Sigmoid colon (tissue), 7 donors: ENCODE results near the gene SMPDL3A. TPM values are rescaled to one million over a fixed set of nuclear protein-coding genes. Genes with fewer than 3 reads are reported as not detected.

Experiments
- DNase-seq: peaks from one replicate; pipeline ENCODE4 v3.0.0-alpha.2; 2019
- H3K27ac ChIP-seq, 4 donors: fragments of 200-600 bp; sonication (generic); one replicate each; pipeline ENCODE4 v1.5.1; 2016 to 2019; ENCODE audit warnings: mild to moderate bottlenecking in 1 of 4
- H3K27me3 ChIP-seq, 3 donors: fragments of 200-600 bp; sonication (generic); one replicate each; pipeline ENCODE4 v1.5.1; 2019; ENCODE audit warnings: mild to moderate bottlenecking in 1 of 3
- H3K36me3 ChIP-seq, 4 donors: fragments of 200-600 bp; sonication (generic); one replicate each; pipeline ENCODE4 v1.5.1; 2016 to 2019
- H3K4me1 ChIP-seq, 4 donors: fragments of 200-600 bp; sonication (generic); one replicate each; pipeline ENCODE4 v1.5.1; 2017 to 2019
- H3K4me3 ChIP-seq, 4 donors: fragments of 200-600 bp; sonication (generic); one replicate each; pipeline ENCODE4 v1.5.1; 2017 to 2019; ENCODE audit warnings: mild to moderate bottlenecking in 2 of 4, moderate library complexity in 1 of 4
- H3K9me3 ChIP-seq, 4 donors: fragments of 200-600 bp in 3 of 4; sonication (generic) in 3 of 4; one replicate each; pipeline versions ENCODE4 v1.5.1 to v1.6.1; 2013 to 2019
- CTCF ChIP-seq, 4 experiments: fragments of 450-650 bp in 3 of 4; fragments of 200-600 bp in 1 of 4; IDR thresholded peaks; one replicate each; pipeline ENCODE4 v1.5.1; 2016 to 2019; ENCODE audit warnings: antibody characterized with exemption in 4 of 4, mild to moderate bottlenecking in 3 of 4, moderate library complexity in 2 of 4
- EP300 ChIP-seq, 4 donors: sonication (generic); formaldehyde crosslinking; IDR thresholded peaks; one replicate each; pipeline ENCODE4 v1.6.1; 2017; ENCODE audit warnings: antibody characterized with exemption in 4 of 4
- POLR2A ChIP-seq, 2 donors: fragments of 450-650 bp; IDR thresholded peaks; one replicate each; pipeline ENCODE4 v1.6.1; 2016; ENCODE audit warnings: antibody characterized with exemption in 2 of 2, mild to moderate bottlenecking in 2 of 2, moderate library complexity in 2 of 2
- POLR2AphosphoS5 ChIP-seq, 4 donors: sonication (generic); formaldehyde crosslinking; IDR thresholded peaks; one replicate each; pipeline ENCODE4 v1.6.1; 2017; ENCODE audit warnings: antibody characterized with exemption in 4 of 4
- WGBS, 2 donors: extraction: QIAGEN DNeasy Blood & Tissue Kit; methylation state at CpG; one replicate each; pipeline ENCODE4 v1.1.7; 2013; 5-methylcytosine and 5-hydroxymethylcytosine counted together
- intact Hi-C: fragments of 100-400 bp; cut with DNase I; formaldehyde crosslinking; loops from one replicate; pipeline ENCODE4 v1.15.1; 2023
- polyA plus RNA-seq, 3 donors: library from polyadenylated mRNA; stranded (reverse); fragments of 200-250 nt; gene quantifications; one replicate each; pipeline ENCODE4 v1.2.3, GENCODE V29; 2013
- total RNA-seq, 4 donors: library from RNA; depleted of rRNA; stranded (reverse); fragments of >200 nt; gene quantifications; one replicate each; pipeline ENCODE4 v1.1.0, GENCODE V29; 2016
- donor health status: healthy with polysubstance abuse.
- donor health status: Bipolar disorder and iron deficiency.
- donor health status: healthy.

The SMPDL3A gene
- total and polyA plus RNA-seq, 7 donors: 6.4 to 91.3 (median 11.9) TPM

GRCh38 chr6:122772724-122773415 is 16.2 kb upstream of the SMPDL3A start:
- no peaks in the 10 kb centered on the region for H3K36me3 ChIP-seq
- no peak for DNase-seq
- no peaks in the 10 kb centered on the region for H3K27me3 ChIP-seq
- intact Hi-C loops: no loop called here
- no peak overlapping the region for H3K4me3 ChIP-seq
- H3K27ac ChIP-seq: no peak overlapping the region
- no peaks in the 10 kb centered on the region for H3K9me3 ChIP-seq
- TF ChIP-seq EP300 (IDR thresholded peaks at IDR 0.05): no peak
- no peak for TF ChIP-seq POLR2A (IDR thresholded peaks at IDR 0.05)
- no peak for TF ChIP-seq POLR2AphosphoS5 (IDR thresholded peaks at IDR 0.05)
- TF ChIP-seq CTCF (IDR thresholded peaks at IDR 0.05): no peak
- H3K4me1 ChIP-seq: no peaks in the 10 kb centered on the region
- 26 to 70% methylated on average over 3 of the region's 3 CpGs for WGBS, 2 donors

- H3K4me3 ChIP-seq: no peak overlapping the region
- intact Hi-C loops: no loop called here
- no peak for DNase-seq
- no peak overlapping the region for H3K27ac ChIP-seq
- no peaks in the 10 kb centered on the region for H3K9me3 ChIP-seq
- no peaks in the 10 kb centered on the region for H3K36me3 ChIP-seq
- TF ChIP-seq CTCF (IDR thresholded peaks at IDR 0.05) (no peak), POLR2AphosphoS5 (IDR thresholded peaks at IDR 0.05) (no peak), EP300 (IDR thresholded peaks at IDR 0.05) (no peak), POLR2A (IDR thresholded peaks at IDR 0.05) (no peak)
- H3K27me3 ChIP-seq: no peaks in the 10 kb centered on the region
- H3K4me1 ChIP-seq: no peaks in the 10 kb centered on the region
Observed at GRCh38 chr6:122775975-122776374, 13.1 kb upstream of the SMPDL3A start.

GRCh38 chr6:122778302-122778701 is 10.8 kb upstream of the SMPDL3A start:
- WGBS, 2 donors: 93 to 96% methylated on average over 5 of the region's 5 CpGs

GRCh38 chr6:122778985-122779661 is 9.9 kb upstream of the SMPDL3A start:
- intact Hi-C loops: no loop called here
- Histone ChIP-seq H3K36me3 (no peaks in the 10 kb centered on the region), H3K4me3 (no peak overlapping the region), H3K27ac (no peak overlapping the region), H3K9me3 (no peaks in the 10 kb centered on the region), H3K27me3 (no peaks in the 10 kb centered on the region), H3K4me1 (no peaks in the 10 kb centered on the region)
- TF ChIP-seq POLR2A (IDR thresholded peaks at IDR 0.05) (no peak), CTCF (IDR thresholded peaks at IDR 0.05) (no peak)
- DNase-seq: no peak
- 71 to 79% methylated on average over 13 of the region's 13 CpGs for WGBS, 2 donors

More at GRCh38 chr6:122778302-122778701, 10.8 kb upstream of the SMPDL3A start:
- Histone ChIP-seq H3K36me3 (no peaks in the 10 kb centered on the region), H3K9me3 (no peaks in the 10 kb centered on the region), H3K4me3 (no peak overlapping the region), H3K27me3 (no peaks in the 10 kb centered on the region), H3K27ac (no peak overlapping the region), H3K4me1 (no peaks in the 10 kb centered on the region)
- TF ChIP-seq POLR2AphosphoS5 (IDR thresholded peaks at IDR 0.05) (no peak), EP300 (IDR thresholded peaks at IDR 0.05) (no peak), POLR2A (IDR thresholded peaks at IDR 0.05) (no peak), CTCF (IDR thresholded peaks at IDR 0.05) (no peak)
- intact Hi-C loops: no loop called here
- no peak for DNase-seq
